AG10803 (cell line): ENCODE measurements around the gene HSPB1.
"Not testable (repeated sequence)": the region's sequence is repeated elsewhere in the genome, so short reads cannot be mapped to it uniquely, and the experiment has no call there.

Experiments used
- DNase-seq: peaks from one replicate; pipeline ENCODE4 v3.0.0; 2010; ENCODE audit warnings: low read depth
- H3K4me3 ChIP-seq: 2 replicates; pipeline ENCODE4 v1.5.1; 2011; ENCODE audit warnings: mild to moderate bottlenecking, low read length, control low read depth
- TF ChIP-seq, protein P1 (sequence below): conservative IDR thresholded peaks from 2 replicates; pipeline ENCODE4 v1.5.1; 2011; ENCODE audit warnings: mild to moderate bottlenecking, low read length, control low read depth, inconsistent platforms

HSPB1 gene

DNA sequence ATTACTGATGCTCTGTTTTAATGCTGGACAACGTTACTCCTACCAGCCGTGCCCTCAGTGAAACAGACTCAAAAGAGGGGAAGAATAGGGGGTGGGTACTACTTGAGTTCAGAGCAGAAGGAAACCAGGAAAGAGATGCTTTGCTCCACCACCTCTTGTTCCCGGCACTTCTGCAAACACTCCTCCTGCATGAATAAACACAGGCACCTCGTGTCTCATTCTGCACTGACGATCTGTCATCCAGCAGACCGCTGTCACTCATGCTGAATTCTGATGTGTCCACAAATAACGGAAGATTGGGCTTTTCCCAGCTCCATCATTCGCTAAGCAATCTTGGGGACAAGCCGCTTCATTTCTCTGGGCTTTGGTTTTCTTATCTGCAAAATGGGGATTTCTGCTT is 29.6 kb downstream of the HSPB1 start:
- no peak for DNase-seq

DNA sequence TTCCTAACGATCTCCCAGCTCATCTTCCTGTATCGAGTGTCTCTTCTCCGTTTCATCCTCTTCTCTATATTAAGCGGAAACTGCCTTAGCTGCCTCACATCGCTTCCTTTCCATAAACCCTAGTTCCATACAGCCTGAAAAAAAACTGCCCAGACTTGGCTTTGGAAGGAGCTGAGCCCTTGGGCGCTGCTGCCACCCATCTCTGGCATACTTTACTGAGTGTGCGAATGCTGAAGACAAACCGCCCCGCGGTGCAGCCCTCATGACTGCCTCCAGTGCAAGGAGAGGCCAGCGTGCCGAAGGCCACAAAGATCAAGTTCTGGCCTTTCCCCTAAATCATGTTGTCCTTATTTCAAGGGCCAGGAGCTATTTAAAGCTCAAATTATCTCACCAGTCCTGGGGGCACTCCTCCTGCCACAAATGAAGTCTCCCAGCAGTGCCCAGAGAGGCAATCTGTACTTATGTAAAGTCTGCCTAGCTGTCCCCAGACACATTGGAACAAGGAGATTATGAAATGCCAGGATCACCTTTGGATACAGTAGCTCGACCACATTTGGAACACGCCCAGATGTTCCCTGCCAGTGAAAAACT is 31.1 kb downstream of the HSPB1 start:
- H3K4me3 ChIP-seq, result no peak overlapping the region
- TF ChIP-seq, protein P1, sequence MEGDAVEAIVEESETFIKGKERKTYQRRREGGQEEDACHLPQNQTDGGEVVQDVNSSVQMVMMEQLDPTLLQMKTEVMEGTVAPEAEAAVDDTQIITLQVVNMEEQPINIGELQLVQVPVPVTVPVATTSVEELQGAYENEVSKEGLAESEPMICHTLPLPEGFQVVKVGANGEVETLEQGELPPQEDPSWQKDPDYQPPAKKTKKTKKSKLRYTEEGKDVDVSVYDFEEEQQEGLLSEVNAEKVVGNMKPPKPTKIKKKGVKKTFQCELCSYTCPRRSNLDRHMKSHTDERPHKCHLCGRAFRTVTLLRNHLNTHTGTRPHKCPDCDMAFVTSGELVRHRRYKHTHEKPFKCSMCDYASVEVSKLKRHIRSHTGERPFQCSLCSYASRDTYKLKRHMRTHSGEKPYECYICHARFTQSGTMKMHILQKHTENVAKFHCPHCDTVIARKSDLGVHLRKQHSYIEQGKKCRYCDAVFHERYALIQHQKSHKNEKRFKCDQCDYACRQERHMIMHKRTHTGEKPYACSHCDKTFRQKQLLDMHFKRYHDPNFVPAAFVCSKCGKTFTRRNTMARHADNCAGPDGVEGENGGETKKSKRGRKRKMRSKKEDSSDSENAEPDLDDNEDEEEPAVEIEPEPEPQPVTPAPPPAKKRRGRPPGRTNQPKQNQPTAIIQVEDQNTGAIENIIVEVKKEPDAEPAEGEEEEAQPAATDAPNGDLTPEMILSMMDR, result no peak
- DNase-seq, result no peak

More for the DNA sequence above, 29.6 kb downstream of the HSPB1 start:
- TF ChIP-seq, protein P1, result no peak
- no peak overlapping the region for H3K4me3 ChIP-seq

DNA sequence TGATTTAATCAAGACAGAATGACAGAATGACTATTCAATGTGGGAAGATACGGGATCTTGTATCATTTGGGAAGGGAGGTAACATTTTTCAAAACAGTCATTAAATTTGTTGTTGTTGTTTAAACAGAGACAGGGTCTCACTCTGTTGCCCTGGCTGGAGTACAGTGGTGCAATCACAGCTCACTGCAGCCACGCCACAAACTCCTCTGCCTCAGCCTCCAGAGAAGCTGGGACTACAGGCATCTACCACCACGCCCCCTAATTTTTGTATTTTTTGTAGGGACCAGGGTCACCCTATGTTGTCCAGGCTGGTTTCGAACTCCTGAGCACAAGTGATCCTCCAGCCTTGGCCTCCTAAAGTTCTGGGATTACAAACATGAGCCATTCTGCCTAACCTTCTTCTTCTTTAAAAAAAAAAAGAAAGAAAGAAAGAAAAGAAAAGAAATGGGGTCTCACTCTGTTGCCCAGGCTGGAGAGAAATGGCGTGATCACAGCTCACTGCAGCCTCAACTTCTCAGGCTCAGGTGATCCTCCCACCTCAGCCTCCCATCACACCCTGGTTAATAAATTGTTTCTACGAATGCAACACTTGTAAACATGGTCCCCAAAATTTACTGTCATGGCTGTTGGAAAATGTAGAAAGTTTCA is 32.0 kb downstream of the HSPB1 start:
- no peak for DNase-seq
- TF ChIP-seq, protein P1, result no peak
- H3K4me3 ChIP-seq, result no peak overlapping the region

DNA sequence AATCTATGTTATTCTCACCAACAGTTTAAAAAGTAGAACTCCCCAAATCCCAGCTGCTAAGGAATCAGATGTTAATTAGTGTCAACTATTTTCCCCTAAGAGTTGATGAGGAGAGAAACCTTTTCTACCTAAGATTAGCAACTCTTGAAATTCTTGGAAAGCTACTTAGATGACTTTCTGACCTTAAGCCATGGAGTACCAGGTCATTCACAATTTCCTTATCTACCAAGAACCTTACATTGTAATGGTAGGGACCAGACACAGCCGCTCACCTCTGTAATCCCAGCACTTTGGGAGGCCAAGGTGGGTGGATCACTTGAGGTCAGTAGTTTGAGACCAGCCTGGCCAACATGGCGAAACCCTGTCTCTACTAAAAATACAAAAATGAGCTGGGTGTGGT is 32.9 kb downstream of the HSPB1 start:
- not testable (repeated sequence) for H3K4me3 ChIP-seq, DNase-seq

DNA sequence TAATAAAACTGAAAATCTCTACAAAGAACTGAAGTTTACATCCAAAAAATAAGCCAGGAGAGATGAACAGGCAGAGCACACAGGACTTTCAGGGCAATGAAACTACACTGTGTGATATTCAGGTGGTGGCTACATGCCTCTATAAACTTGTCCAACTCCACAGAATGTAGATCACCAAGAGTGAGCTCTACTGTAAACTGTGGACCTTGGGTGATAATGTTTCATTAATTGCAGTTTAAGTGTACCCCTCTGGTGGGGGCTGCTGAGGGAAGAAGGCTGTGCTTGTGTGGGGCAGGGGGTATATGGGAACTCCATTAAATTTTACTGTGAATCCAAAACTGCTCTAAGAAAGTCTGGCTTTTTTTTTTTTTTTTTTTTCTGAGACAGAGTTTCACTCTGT is 33.6 kb downstream of the HSPB1 start:
- H3K4me3 ChIP-seq, result no peak overlapping the region
- no peak for DNase-seq
- TF ChIP-seq, protein P1, result no peak

DNA sequence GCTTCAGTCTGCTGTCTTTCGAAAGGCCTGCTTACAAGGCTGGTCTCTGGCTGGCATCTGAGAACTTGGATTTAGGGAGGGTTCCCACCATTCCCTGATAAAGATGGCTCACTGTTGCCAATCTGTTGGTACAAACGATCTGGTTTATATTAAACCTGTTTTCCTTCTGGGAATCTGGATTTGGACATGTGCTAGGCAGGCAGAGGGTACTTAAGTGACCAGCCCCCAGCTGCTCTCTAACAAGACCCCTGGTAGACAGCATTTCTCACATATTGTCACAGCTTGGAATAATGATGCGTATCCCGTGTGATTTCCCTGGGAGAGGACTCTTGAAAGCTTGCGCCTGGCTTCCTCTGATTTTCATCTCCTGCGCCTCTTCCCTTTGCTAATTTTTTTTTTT is 34.7 kb downstream of the HSPB1 start:
- no peak overlapping the region for H3K4me3 ChIP-seq
- DNase-seq, result no peak
- TF ChIP-seq, protein P1, result no peak

DNA sequence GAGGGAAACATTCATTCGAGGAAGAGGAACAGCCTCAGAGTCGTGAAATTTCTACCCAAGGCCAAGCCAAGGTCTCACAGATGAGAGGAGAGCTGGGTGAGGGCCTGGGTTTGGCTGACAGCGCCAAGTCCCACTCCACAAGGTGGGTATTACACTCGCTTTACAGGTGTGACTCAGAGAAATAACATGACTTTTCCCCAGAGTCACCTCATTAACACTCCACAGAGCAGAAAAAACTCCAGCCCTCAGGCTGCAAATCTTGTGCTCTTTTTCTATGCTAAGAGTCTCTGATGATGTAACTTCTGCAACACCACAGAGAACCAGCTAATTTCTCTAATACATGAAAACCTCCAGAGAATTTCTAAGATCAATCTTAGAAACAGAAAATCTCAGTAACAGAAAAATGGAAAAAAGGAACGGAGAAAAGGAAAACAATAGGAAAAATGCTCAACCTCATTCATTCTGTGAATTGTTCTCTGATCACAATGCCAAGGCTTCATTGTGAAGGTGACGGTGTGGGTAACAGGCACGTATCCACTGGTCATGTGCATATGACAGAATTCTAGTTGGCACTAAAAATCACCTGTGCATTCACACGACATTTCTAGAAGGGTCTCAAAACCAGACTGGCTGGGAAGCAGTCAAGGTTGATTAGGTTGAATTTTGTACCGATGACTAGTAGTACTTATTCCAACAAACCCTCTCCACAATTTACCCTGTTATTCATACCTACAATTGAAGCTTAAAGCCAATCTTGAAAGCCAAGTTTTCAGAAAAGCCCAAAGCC is 36.0 kb downstream of the HSPB1 start:
- DNase-seq, result peak; percentile 43
- TF ChIP-seq, protein P1, result no peak

More for the DNA sequence above, 36.0 kb downstream of the HSPB1 start:
- H3K4me3 ChIP-seq, result no peak overlapping the region
